ENCODE measurements around the gene MTMR3. TPM values are rescaled to one million over a fixed set of nuclear protein-coding genes. Genes with fewer than 3 reads are reported as not detected.

Gene MTMR3
- total and polyA plus RNA-seq, 4 donors, result 6.0 to 38.8 (median 17.1) TPM

GRCh38 chr22:29994027-29994715, 111.2 kb downstream of the MTMR3 start:
- H3K36me3 ChIP-seq (ENCODE audit: control insufficient read depth in 4 of 4, insufficient read depth in 3 of 4, low read depth in 1 of 4, low read length in 3 of 4), result peaks cover 2 to 14% (median 7%) of the 10 kb centered on the region in 4 donors
- WGBS, result 95% methylated on average over 3 of the region's 3 CpGs
- no peak for DNase-seq (ENCODE audit: low spot score)
- H3K27ac ChIP-seq (ENCODE audit: low read depth in 1 of 2, low read length in 2 of 2), result no peak overlapping the region
- no peaks in the 10 kb centered on the region for H3K27me3 ChIP-seq (ENCODE audit: control insufficient read depth in 4 of 4, insufficient read depth in 4 of 4, low read length in 3 of 4)
- no peak overlapping the region for H3K9ac ChIP-seq (ENCODE audit: low read depth in 1 of 2, low read length in 2 of 2)
- no peak overlapping the region for H3K4me3 ChIP-seq (ENCODE audit: low read depth in 1 of 3, low read length in 3 of 3)
- H3K4me1 ChIP-seq (ENCODE audit: control insufficient read depth in 4 of 4, insufficient read depth in 4 of 4, low read length in 3 of 4), result peaks cover 5 to 19% (median 6%) of the 10 kb centered on the region in 4 donors
- H3K9me3 ChIP-seq (ENCODE audit: control insufficient read depth in 4 of 4, low read length in 3 of 4), result no peaks in the 10 kb centered on the region
- TF ChIP-seq MAX (IDR thresholded peaks at IDR 0.05) (no peak), CTCF (IDR thresholded peaks at IDR 0.05; ENCODE audit: low read depth, low read length, missing input control) (peak; percentile 37), HNF4A (conservative IDR thresholded peaks at IDR 0.05) (peak; percentile 11 to 34), FOXA1 (IDR thresholded peaks at IDR 0.05) (no peak), RAD21 (IDR thresholded peaks at IDR 0.05) (peak; percentile 73 to 77), ATF3 (IDR thresholded peaks at IDR 0.05) (peak; percentile 26), YY1 (IDR thresholded peaks at IDR 0.05) (no peak), HNF4G (IDR thresholded peaks at IDR 0.05) (no peak), ZBTB33 (IDR thresholded peaks at IDR 0.05) (no peak), RXRA (IDR thresholded peaks at IDR 0.05) (peak; percentile 25 to 38)

GRCh38 chr22:29994943-29995342, 112.0 kb downstream of the MTMR3 start:
- H3K36me3 ChIP-seq (ENCODE audit: control insufficient read depth in 4 of 4, insufficient read depth in 3 of 4, low read depth in 1 of 4, low read length in 3 of 4), result peaks cover under 1 to 14% (median 7%) of the 10 kb centered on the region in 4 donors
- 32% methylated on average over 3 of the region's 3 CpGs for WGBS
- no peak overlapping the region for H3K4me3 ChIP-seq (ENCODE audit: low read depth in 1 of 3, low read length in 3 of 3)
- DNase-seq (ENCODE audit: low spot score), result no peak
- peak; percentile 11 to 29 for TF ChIP-seq RXRA (IDR thresholded peaks at IDR 0.05)
- TF ChIP-seq TAF1 (conservative IDR thresholded peaks at IDR 0.05), result no peak
- peak in 1 of 2 donors; percentile 12 for TF ChIP-seq RAD21 (IDR thresholded peaks at IDR 0.05)
- TF ChIP-seq ZBTB33 (IDR thresholded peaks at IDR 0.05), result no peak
- H3K27ac ChIP-seq (ENCODE audit: low read depth in 1 of 2, low read length in 2 of 2), result no peak overlapping the region
- H3K4me1 ChIP-seq (ENCODE audit: control insufficient read depth in 4 of 4, insufficient read depth in 4 of 4, low read length in 3 of 4), result peaks cover 5 to 19% (median 6%) of the 10 kb centered on the region in 4 donors
- H3K27me3 ChIP-seq (ENCODE audit: control insufficient read depth in 4 of 4, insufficient read depth in 4 of 4, low read length in 3 of 4), result no peaks in the 10 kb centered on the region
- H3K9ac ChIP-seq (ENCODE audit: low read depth in 1 of 2, low read length in 2 of 2), result no peak overlapping the region
- H3K9me3 ChIP-seq (ENCODE audit: control insufficient read depth in 4 of 4, low read length in 3 of 4), result no peaks in the 10 kb centered on the region
